ENCODE data around the gene OPN1LW. TPM values are rescaled to one million over a fixed set of nuclear protein-coding genes. Genes with fewer than 3 reads are reported as not detected.

Gene OPN1LW
- total and polyA plus RNA-seq, 4 donors = not detected

DNA sequence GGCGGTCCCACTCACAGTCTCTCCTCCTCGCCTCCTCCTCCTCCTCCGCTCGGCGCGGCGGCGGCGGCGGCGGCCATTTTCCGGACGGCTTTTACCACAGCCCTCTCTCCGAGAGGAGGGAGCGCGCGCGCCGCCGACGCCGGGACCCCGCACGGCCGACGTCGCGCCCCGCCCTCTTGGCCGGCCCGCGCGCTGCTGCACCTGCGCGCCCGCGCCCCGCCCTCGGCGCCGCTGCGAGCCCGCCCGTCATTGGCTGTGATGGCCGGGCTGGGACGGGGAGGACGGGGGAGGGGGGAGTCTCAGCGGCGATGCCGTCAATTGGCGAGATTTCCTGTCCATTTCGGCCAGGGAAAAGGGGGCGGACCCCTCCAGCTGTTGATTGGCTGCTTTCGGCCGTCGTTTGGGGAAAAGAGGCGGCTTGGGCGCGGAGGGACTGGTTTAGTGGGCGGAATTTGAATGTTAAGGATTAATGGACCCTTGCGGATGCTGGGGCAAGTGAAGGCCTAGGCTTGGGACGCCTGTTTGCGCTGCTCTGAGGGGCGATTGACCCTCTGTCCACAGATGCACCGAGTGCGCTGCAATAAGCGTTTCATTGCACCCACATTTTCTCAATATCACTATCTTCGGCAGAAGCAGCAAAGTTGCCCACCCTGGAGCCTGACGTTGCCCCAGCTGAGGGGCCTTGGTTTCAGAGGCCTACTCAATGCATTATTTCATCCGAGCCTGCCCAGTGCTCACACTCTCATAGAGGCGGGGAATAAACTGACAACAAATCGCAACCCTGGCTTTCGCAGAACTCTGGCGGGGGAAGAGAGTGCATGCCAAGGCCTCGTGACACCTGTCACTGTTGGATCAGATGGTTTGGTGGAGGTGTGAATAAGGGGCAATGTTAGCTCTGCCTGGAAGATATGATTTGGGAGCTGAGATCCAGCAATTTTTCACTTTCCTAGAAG, 46.2 kb upstream of the OPN1LW start, which contains the start of gene MECP2:
TSS of gene MECP2 (minus strand) at position 129 of the 953 bp plus-strand sequence.
- WGBS, 2 donors = 24 to 36% methylated on average over 22 to 75 of the region's 75 CpGs
- TF ChIP-seq CTCF (IDR thresholded peaks at IDR 0.05; ENCODE audit: control extremely low read depth, extremely low read depth) = no peak
- ATAC-seq (ENCODE audit: insufficient read depth, low FRiP score) = peak; percentile 91

DNA sequence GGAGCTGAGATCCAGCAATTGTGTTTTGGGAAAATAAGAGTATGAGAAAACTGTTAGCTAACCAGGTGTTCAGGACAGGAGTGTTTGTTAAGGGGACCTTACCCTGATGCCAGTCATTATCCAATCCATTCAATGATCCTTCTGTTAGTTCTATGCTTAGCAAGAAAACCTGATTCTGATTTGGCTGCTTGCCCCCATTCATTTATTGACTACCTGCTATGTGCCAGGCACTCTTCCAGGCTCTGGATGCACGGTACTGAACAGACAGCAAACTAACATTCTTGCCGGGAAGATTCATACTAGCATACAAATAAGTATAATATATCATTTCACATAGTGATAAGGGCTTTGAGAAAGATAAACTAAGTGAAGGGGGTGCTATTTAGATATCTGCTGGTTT, 45.5 kb upstream of the OPN1LW start:
- Histone ChIP-seq H3K4me3 (no peak overlapping the region), H3K4me1 (ENCODE audit: control insufficient read depth in 5 of 5, insufficient read depth in 5 of 5, low read length in 5 of 5) (peaks cover 0 to 18% (median 9%) of the 10 kb centered on the region in 5 donors), H3K27ac (ENCODE audit: low read depth in 1 of 2, low read length in 1 of 2) (no peak overlapping the region), H3K27me3 (ENCODE audit: control insufficient read depth in 3 of 3, insufficient read depth in 3 of 3, low read length in 2 of 3) (no peaks in the 10 kb centered on the region), H3K9ac (ENCODE audit: insufficient read depth in 1 of 2, low read length in 2 of 2) (no peak overlapping the region), H3K36me3 (ENCODE audit: control insufficient read depth in 4 of 4, insufficient read depth in 4 of 4, low read length in 4 of 4) (no peaks in the 10 kb centered on the region), H3K9me3 (ENCODE audit: control insufficient read depth in 4 of 4, insufficient read depth in 3 of 4, low read length in 3 of 4) (peaks cover 0 to 11% (median 2%) of the 10 kb centered on the region in 4 donors)
- 74 to 85% methylated on average over 2 of the region's 2 CpGs for WGBS, 2 donors
- no peak for TF ChIP-seq CTCF (IDR thresholded peaks at IDR 0.05; ENCODE audit: control extremely low read depth, extremely low read depth)
- ATAC-seq (ENCODE audit: insufficient read depth, low FRiP score) = no peak
- no peak for DNase-seq

More for the DNA sequence above, 46.2 kb upstream of the OPN1LW start, which contains the start of gene MECP2:
- Histone ChIP-seq H3K4me1 (ENCODE audit: control insufficient read depth in 5 of 5, insufficient read depth in 5 of 5, low read length in 5 of 5) (peaks cover 0 to 18% (median 9%) of the 10 kb centered on the region in 5 donors), H3K27me3 (ENCODE audit: control insufficient read depth in 3 of 3, insufficient read depth in 3 of 3, low read length in 2 of 3) (no peaks in the 10 kb centered on the region), H3K27ac (ENCODE audit: low read depth in 1 of 2, low read length in 1 of 2) (peak within 1 kb of the TSS; percentile 92 to 98), H3K9me3 (ENCODE audit: control insufficient read depth in 4 of 4, insufficient read depth in 3 of 4, low read length in 3 of 4) (peaks cover 0 to 11% (median 2%) of the 10 kb centered on the region in 4 donors), H3K9ac (ENCODE audit: insufficient read depth in 1 of 2, low read length in 2 of 2) (peak within 1 kb of the TSS in 1 of 2 donors; percentile 68), H3K36me3 (ENCODE audit: control insufficient read depth in 4 of 4, insufficient read depth in 4 of 4, low read length in 4 of 4) (no peaks in the 10 kb centered on the region), H3K4me3 (peak within 1 kb of the TSS; percentile 75)
- DNase-seq = peak; percentile 93 to 97 (median 95)

DNA sequence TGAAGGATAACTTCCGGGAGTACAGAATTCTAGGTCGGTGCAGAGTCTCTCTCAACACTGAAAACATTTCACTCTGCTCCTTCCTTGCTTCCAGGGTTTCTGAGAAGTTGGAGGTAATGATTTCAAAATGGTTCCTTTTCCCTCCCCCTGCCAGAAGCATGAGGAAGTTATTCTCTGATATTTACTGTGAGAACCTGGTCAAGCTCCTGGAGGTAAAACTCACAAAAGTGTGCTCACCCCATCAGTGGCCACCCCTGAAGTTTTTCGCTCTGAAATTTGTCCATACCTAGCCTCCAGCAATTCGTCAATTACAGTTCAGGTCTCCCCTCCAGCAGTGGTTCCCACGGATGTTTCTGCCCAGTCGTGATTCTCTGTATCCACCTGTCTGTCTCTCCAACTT, 30.3 kb upstream of the OPN1LW start:
- peaks cover 0 to 5% (median 0%) of the 10 kb centered on the region in 4 donors for H3K9me3 ChIP-seq (ENCODE audit: control insufficient read depth in 4 of 4, insufficient read depth in 3 of 4, low read length in 3 of 4)
- TF ChIP-seq CTCF (IDR thresholded peaks at IDR 0.05; ENCODE audit: control extremely low read depth, extremely low read depth) = no peak
- DNase-seq (no peak), ATAC-seq (ENCODE audit: insufficient read depth, low FRiP score) (no peak)
- no peak overlapping the region for H3K27ac ChIP-seq (ENCODE audit: low read depth in 1 of 2, low read length in 1 of 2)
- no peaks in the 10 kb centered on the region for H3K27me3 ChIP-seq (ENCODE audit: control insufficient read depth in 3 of 3, insufficient read depth in 3 of 3, low read length in 2 of 3)
- H3K9ac ChIP-seq (ENCODE audit: insufficient read depth in 1 of 2, low read length in 2 of 2) = no peak overlapping the region
- H3K4me3 ChIP-seq = no peak overlapping the region
- no peaks in the 10 kb centered on the region for H3K36me3 ChIP-seq (ENCODE audit: control insufficient read depth in 4 of 4, insufficient read depth in 4 of 4, low read length in 4 of 4)
- peaks cover 0 to 1% (median 0%) of the 10 kb centered on the region in 5 donors for H3K4me1 ChIP-seq (ENCODE audit: control insufficient read depth in 5 of 5, insufficient read depth in 5 of 5, low read length in 5 of 5)
- WGBS, 2 donors = 61 to 70% methylated on average over 6 of the region's 6 CpGs

All from lung (tissue), 12 donors.